NCI-H82 (cell line): ENCODE data around the gene PRXL2A.

Source experiments
- DNase-seq: peaks from one replicate; lab custom pipeline; 2025; lab: John Stamatoyannopoulos, UW

PRXL2A gene

DNA sequence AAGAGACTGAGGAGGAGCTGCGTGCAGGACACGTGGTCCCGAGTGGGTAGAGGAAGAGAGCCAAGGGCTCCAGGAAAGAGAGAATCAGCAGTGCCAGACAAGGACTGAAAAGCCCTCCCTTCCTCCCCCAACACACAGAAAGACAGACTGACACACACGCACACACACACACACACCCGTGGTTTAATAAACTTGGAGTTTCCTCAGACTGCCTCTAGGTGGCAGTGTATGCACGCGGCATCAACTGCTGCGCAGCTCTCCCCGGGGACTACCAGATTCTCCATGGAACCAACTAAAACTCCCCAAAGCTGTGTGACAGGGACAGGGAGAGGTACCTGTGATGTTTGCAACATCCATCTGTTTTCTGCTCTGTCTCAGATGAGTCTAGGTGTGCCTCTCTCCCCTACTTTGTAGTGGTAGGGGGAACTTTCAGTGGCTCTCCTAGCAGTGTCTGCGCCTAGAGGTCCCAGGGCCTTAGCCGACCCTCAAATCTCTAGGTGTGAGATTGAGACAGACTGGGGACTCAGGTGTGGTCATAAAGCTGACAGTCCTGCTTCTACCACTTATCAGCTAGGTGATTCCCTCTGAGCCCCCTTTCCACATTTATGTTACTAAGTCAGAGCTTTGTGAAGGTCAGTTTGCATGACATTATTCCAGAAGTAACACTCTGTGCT, 36.4 kb downstream of the PRXL2A start:
- DNase-seq: peak; percentile 81

DNA sequence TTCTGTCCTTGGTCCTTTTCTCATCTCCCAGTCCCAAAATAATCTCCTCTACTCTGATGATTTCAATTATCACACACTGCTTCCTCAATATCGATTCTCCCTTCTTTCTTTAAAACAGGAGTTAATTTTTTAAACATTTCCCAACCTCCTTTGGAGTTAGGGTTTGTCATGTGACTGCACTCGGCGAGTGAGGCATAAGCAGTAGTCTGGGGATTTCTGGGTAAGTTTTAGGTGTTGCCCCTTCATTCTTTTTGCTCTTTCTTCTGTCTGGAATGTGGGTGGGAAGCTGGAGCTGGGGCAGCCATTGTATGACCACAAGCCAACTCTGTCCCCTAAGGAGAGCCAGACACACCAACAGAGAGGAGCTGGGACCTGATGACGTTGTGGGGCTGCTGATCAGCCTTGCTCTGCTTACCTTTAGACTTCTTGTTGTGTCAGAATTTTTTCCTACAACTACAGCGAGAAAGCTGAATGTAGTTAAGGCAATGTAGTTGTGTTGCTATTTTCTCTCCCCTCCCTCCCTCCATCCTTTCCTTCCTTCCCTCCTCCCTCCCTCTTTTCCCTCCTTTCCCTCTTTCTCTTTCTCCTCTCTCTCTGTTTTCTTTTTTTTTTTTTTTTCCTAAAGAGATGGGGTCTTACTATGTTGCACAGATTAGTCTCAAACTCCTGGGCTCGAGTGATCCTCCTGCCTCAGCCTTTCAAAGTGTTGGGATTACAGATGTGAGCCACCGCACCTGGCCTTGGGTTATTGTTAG, 39.3 kb downstream of the PRXL2A start:
- DNase-seq: no peak

DNA sequence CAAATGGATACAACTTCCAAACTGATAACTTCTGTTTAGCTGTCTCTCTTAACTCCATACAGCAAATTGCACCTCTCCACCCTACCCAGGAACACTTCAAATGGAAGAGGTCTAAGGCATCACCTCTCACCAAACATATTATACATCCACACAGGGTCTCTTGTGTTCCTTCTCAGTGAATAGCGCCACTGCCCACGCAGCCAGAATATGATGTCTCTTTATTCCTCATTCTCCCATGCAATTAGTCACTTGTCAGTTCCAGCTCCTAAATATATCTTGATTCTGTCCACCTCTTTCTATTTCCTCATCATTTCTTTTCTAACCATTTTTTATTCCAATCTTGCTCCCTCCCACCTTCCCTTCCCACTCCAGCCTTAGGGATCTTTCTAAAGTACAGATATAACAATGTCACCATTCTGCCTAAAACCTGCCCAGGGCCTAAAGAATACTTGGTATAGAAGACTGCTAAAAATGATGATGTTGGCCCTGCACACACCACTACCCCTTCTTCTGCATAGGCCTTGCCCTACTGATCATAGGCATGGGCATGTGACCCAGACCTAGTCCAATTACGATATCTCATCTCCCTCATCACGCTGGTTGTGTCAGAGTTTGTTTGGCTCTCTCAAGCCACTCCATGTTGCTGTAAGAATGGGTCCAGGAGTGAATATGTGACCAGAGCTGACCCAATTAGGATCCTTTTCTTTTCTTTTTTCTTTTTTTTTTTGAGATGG, 40.0 kb downstream of the PRXL2A start:
- DNase-seq: no peak

DNA sequence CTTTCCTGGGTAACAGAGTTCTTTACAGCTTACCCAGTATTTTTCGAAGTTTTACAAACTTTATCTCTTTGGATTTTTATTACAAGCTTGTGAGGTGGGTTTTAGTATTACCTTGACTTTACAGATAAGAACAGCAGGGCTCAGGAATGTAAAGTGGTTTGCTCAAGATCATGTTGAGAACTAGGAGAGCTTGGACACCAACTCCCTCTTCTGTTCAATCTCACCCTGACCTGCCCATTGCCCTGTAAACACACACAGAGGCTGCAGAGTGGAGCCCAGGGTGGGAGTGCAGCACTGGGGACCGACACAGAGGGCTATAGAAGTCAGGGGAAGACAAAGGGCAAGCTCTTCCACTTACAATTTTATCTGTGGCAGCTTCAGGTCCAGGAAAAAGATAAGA, 41.2 kb downstream of the PRXL2A start:
- DNase-seq: no peak

DNA sequence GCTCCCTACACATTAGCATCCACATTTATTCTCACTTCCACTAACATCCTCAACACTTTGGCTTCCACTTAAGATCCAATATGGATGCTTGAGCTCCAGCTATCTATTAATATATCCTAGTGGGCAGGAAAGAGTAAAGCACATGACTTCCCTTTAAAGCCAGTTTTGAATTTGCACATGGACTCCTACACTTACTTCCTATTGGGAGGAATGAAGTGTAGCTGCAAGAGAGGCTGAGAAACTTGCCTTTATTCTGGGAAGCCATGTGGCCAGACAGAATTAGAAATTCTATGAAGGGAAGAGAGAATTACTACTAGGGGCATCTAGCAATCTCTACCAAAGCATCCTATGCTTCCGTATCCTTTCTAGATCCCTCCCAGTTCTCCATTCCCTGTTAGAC, 42.8 kb downstream of the PRXL2A start:
- no peak for DNase-seq

DNA sequence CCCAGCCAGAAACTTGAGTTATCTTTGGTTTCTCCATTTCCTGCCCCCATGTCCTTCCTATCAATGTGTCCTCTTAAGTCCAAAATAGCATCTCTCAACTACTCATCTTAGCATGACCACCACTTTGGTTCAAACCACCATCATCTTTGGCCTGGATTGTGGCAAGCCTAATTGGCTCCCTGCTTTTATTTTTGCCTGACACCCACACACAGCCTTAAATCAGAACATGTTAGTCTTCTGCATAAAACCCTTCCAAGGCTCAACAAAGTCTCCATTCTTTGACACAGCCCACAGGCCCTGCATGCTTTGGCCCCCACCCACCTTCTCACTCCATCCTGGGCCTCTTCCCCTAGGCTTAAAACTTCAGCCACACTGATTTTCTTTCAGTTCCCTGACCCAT, 43.7 kb downstream of the PRXL2A start:
- DNase-seq: no peak

DNA sequence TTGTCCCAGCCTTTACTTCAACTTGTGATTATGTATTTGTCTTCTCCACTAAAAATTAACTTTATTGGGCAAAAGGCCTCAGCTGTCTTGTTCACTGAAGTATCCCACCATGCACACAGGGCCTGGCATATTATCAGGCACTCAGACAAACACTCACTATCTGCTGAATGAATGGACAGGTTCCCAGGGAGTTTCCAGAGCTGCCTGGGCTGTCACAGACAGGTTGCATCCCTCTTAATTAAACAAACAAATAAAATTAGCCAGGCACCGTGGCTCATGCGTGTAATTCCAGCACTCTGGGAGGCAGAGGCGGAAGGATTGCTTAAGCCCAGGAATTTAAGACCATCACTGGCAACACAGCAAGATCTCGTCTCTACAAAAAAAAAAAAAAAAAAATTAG, 44.3 kb downstream of the PRXL2A start:
- DNase-seq: peak; percentile 8

DNA sequence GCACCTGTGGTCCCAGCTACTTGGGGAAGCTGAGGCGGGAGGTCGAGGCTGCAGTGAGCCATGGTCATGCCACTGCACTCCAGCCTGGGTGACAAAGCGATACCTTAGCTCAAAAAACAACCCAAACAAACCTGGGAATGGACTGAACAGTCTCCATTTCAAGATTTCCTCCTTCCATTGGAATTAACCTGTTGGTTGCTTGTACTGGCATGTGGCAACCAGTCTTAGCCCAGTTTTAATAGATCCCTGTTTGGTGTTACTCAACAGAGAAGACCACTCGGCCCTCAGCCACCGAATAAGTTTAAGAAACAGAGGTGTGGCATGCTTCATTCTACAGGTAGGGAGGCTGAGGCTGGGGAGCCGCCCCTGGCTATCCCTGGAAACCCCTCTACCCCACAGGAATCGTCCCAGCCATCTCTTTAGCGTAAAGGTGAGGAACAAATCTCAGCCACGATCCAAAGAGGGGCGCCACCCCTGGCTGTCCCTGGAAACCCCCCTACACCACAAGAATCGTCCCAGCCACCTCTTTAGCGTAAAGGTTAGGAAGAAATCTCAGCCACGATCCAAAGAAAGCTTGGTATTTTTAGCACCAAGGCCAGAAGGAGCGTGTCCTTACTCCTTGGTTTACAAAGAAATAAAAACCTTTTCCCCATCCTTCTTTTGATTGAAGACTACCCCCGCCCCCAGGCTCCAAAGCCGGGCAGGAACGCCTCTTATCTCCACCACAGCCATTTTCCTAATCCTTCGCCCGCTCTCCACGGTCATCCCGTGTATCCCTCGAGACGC, 44.9 kb downstream of the PRXL2A start:
- no peak for DNase-seq

GRCh38 chr10:80453842-80454512, 45.6 kb downstream of the PRXL2A start, which contains the start of gene TSPAN14:
TSPAN14 (plus strand) TSS chr10:80454310; CDS start chr10:80489234, 34,924 bp downstream.
- peak; percentile 90 for DNase-seq

DNA sequence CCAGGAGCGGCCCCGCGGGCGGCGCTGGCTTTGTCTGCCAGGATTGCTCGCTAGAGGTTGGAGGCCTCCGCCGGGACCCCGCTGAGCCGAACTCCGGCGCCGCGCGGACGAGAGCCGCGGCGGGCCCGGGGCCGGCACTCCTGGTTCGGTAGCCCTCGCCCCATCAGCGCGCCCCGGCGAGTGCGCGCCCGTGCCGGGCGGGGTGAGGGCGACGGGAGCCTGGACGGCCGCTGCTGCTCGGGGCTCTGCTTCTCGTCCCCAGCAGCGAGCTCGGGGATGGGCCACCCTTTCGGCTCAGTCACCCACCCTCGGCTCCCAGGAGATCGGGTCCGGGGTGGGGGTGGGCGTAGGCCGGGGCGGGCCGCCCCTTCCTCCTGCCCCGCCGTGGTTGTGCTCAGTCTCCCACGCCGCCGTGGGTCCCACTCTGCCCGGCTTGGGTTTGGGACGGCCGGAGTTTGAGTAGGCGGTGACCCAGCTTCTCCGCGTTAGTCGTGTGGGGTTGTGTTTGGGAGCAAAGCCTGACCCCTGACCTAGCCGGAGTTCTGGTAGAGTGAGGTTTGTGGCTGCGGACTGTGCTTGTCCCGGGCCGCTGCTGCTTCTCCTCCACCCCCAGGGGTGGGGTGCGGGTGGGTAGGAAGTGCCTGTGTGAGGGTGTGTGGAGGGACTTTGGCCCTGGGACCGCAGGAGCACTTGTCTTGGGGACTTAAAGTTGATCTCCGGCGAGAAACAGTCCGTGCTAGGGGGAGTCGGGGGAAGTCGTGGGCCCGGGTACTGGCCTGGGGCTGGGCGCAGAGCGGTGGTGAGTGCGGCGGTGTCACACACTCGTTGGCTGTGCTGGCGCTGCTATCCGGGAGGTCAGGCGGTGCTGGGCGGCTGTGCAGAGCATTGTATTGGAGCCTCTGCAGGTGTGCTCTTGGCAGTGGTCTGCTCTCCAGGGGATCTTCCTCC, 46.4 kb downstream of the PRXL2A start:
- DNase-seq: peak; percentile 51

GRCh38 chr10:80455461-80456349, 47.4 kb downstream of the PRXL2A start:
- no peak for DNase-seq

- DNase-seq: peak; percentile 17
These were observed 49.4 kb downstream of the PRXL2A start for GRCh38 chr10:80457554-80458262.

GRCh38 chr10:80458263-80458625, 49.9 kb downstream of the PRXL2A start:
- DNase-seq: no peak

DNA sequence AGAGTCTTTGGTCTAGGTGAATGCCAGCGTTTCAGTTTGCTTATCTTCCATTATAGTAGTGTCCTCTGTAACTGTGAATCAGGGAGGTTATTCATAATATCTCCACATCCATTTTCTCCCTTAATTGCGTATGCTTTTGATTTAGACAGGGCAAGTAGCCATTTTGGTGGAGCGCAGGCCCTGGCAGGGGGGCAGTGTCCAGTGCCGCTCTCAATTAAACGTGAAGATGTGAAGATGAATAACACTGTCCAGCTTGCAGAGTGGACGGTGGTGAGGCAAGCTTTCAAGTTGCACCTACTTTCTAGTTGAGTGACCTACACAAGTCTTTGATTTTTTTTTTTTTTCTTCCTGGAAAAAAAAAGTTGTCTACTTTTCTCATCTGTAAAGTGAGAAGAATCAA, 50.3 kb downstream of the PRXL2A start:
- DNase-seq: no peak

DNA sequence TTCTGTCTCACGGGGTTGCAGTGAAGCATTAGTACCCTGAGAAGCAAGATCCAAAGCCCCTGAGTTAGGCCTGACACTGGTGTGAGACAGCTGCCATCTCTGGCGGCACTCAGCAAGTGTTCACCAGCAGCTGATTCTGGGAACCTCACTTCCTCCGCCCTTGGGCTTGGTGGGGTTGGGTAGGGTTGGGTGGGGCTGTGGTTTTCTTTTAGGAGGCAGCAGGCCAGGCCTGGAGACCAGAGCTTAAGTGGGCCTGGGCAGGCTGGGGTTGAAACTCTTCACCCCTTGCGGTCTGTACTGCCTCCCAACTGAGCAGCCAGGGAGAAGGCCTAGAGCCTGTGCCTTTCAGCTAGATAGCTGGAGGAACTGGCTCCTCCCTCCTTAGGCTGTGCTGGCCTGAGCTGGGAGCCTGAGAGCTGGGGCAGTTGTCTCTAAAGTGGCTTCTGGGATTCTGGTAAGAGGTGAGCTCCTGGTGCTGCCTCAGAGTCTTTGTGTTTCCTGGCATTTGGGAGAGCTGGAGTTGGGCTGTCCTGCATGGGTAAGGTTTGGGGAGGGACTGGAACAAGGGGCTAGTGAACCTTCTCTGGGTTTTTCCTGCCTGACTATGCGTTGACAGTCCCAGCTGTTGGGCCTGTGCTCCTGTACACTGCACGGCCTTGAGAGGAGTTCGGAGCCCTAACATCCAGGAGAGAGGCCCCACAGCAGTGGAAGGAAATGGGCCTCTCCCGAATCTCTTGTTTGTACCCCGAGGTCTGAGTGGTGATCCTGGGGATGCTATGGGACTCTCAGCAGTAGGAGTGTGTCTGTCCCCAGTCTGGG, 50.9 kb downstream of the PRXL2A start:
- peak; percentile 17 for DNase-seq

DNA sequence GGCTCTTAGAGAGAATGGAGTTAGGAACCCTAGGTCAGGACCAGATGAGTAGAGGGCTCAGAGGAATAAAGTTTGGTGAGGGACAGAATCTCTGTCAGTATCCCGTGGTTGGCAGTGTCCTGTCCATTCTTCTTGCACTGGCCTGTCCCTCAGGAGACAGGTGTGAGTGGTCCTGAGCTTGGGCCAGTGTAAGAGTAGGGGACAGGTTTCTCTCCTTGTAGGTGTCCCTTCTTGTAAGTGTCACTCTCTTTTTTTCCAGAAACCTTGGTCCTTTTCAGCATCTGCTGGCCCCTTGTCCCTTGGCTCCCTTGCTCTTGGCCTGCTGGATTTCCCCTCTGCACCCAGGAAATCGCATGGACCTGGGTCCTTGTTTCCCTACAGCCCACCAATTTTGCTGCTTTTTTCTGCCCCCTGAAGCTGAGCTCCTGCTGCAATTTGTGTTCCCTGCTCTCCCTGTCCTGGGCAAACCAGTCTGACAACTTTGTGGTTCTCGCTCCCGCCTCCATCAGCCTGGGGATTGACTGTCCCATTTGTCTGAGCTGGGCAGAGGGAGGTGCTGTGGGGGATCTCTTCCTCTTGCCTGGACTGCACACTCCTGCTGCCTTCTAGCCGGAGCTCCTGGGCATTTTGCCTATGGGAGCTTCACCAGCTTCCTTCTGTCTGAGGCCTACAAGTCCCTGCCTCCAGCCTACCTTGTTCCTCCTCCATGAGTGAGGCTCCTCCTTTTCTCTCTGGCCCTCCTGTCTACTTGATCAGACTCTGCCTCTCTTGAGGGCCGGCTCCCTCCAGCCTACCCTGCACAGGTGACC, 52.3 kb downstream of the PRXL2A start:
- DNase-seq: peak; percentile 15
